OCI-LY3 (cell line): ENCODE data around the gene CD3E.

ENCODE experiments used
- CTCF ChIP-seq: fragments of 200-600, 300-600 bp; sonication (generic); IDR thresholded peaks from 2 replicates; pipeline ENCODE4 v1.5.1; 2014; ENCODE audit warnings: antibody characterized with exemption, low read length, low read depth
- EZH2phosphoT487 ChIP-seq: fragments of 200-600 bp; shearing (Covaris generic); IDR thresholded peaks from 2 replicates; pipeline ENCODE4 v1.6.1; 2018; ENCODE audit warnings: antibody characterized with exemption, mixed run types, low read depth

GRCh38 chr11:118272001-118272400 is 32.5 kb upstream of the CD3E start:
- TF ChIP-seq CTCF, result no peak
- TF ChIP-seq EZH2phosphoT487, result no peak
